ENCODE data around the gene HK1. TPM values are rescaled to one million over a fixed set of nuclear protein-coding genes. Genes with fewer than 3 reads are reported as not detected.

The HK1 gene
- total and polyA plus RNA-seq, 10 donors: 19.0 to 108 (median 63.4) TPM

DNA sequence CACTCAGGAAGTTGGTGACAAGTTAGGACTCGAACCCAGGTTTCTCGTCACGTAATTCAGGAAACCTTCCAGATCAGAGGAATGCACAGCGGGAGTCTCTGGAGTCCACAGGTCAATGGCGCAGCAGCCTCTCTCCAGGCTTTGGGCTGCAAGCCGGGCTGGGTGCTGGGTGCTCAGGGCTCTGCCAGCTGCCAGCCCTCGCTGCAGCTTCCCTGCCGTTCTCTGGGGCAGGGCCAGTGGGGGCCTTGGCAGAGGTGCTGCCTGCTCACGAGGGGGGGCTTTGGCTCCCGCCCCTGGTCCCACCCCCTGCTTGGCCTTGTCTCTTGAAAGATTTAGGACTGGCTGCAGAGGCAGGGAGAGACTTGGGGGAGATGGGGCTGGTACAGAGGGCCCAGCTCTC, 138.4 kb downstream of the HK1 start, which contains the start of gene TACR2:
Gene TACR2, minus strand, starts transcription at position 224 of the 400 bp plus-strand sequence. CDS start 595 bp downstream, outside the sequence.
- H3K9me3 ChIP-seq: no peaks in the 10 kb centered on the region
- peak; percentile 66 for DNase-seq
- intact Hi-C loops (cut with DNase I; ENCODE audit: low total_unique reads): no loop called here
- no peak within 1 kb of the TSS for H3K4me3 ChIP-seq
- WGBS, 5 donors: 76 to 87% (median 84%) methylated on average over 6 to 10 of the region's 10 CpGs
- no peak for TF ChIP-seq POLR2A (IDR thresholded peaks at IDR 0.05)
- TF ChIP-seq, protein P1, sequence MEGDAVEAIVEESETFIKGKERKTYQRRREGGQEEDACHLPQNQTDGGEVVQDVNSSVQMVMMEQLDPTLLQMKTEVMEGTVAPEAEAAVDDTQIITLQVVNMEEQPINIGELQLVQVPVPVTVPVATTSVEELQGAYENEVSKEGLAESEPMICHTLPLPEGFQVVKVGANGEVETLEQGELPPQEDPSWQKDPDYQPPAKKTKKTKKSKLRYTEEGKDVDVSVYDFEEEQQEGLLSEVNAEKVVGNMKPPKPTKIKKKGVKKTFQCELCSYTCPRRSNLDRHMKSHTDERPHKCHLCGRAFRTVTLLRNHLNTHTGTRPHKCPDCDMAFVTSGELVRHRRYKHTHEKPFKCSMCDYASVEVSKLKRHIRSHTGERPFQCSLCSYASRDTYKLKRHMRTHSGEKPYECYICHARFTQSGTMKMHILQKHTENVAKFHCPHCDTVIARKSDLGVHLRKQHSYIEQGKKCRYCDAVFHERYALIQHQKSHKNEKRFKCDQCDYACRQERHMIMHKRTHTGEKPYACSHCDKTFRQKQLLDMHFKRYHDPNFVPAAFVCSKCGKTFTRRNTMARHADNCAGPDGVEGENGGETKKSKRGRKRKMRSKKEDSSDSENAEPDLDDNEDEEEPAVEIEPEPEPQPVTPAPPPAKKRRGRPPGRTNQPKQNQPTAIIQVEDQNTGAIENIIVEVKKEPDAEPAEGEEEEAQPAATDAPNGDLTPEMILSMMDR (IDR thresholded peaks at IDR 0.05 in 8 of 11, conservative IDR thresholded peaks at IDR 0.05 in 3 of 11): no peak
- TF ChIP-seq POLR2AphosphoS5 (IDR thresholded peaks at IDR 0.05): no peak
- H3K27me3 ChIP-seq (replicated peaks in 1 of 7): no peaks in the 10 kb centered on the region
- no peaks in the 10 kb centered on the region for H3K36me3 ChIP-seq
- H3K4me1 ChIP-seq: peaks cover 0 to 7% (median 6%) of the 10 kb centered on the region in 6 donors
- H3K27ac ChIP-seq: no peak within 1 kb of the TSS

DNA sequence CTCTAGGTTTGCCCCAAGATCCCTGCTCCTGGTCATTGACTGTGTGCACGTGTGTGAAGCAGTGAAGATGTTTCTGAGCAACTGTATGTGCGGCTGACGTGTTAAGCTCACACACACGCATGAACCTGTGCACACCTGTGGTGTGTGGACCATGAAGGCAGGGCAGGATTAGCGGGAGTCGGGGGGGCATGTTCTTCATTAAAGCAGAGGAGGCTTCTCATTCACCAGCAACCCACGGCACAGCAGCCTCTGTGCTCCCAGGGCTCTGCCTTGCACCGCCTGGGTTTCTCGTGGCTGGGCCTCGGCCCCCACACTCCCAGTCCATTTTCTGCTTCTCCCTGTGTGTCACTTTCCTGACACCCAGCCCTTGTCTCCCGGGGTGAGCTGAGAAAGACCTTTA, 139.2 kb downstream of the HK1 start:
- H3K4me3 ChIP-seq: no peak overlapping the region
- no peaks in the 10 kb centered on the region for H3K9me3 ChIP-seq
- 84 to 92% (median 88%) methylated on average over 11 of the region's 11 CpGs for whole genome bisulfite sequencing, 5 donors
- H3K27ac ChIP-seq: no peak overlapping the region
- no peaks in the 10 kb centered on the region for H3K36me3 ChIP-seq
- DNase-seq: peak; percentile 43
- H3K27me3 ChIP-seq (replicated peaks in 1 of 7): no peaks in the 10 kb centered on the region
- intact Hi-C loops (cut with DNase I; ENCODE audit: low total_unique reads): no loop called here
- TF ChIP-seq POLR2A (IDR thresholded peaks at IDR 0.05) (no peak), POLR2AphosphoS5 (IDR thresholded peaks at IDR 0.05) (no peak)
- TF ChIP-seq, protein P1 (IDR thresholded peaks at IDR 0.05 in 8 of 11, conservative IDR thresholded peaks at IDR 0.05 in 3 of 11): no peak
- H3K4me1 ChIP-seq: peaks cover 0 to 7% (median 6%) of the 10 kb centered on the region in 6 donors

GRCh38 chr10:69418052-69418752, 139.9 kb downstream of the HK1 start:
- no peaks in the 10 kb centered on the region for H3K27me3 ChIP-seq (replicated peaks in 1 of 7)
- WGBS, 5 donors: 71 to 91% (median 83%) methylated on average over 7 to 8 of the region's 8 CpGs
- H3K4me1 ChIP-seq: peaks cover 0 to 4% (median 3%) of the 10 kb centered on the region in 6 donors
- intact Hi-C loops (cut with DNase I; ENCODE audit: low total_unique reads): no loop called here
- no peak overlapping the region for H3K4me3 ChIP-seq
- peak; percentile 56 for DNase-seq
- no peaks in the 10 kb centered on the region for H3K36me3 ChIP-seq
- H3K27ac ChIP-seq: no peak overlapping the region
- H3K9me3 ChIP-seq: no peaks in the 10 kb centered on the region
- TF ChIP-seq, protein P1 (IDR thresholded peaks at IDR 0.05 in 8 of 11, conservative IDR thresholded peaks at IDR 0.05 in 3 of 11): no peak
- no peak for TF ChIP-seq POLR2A (IDR thresholded peaks at IDR 0.05)
- no peak for TF ChIP-seq POLR2AphosphoS5 (IDR thresholded peaks at IDR 0.05)

- H3K4me3 ChIP-seq: no peak overlapping the region
- H3K4me1 ChIP-seq: peaks cover 0 to 7% (median 2%) of the 10 kb centered on the region in 6 donors
- intact Hi-C loops (cut with DNase I; ENCODE audit: low total_unique reads): no loop called here
- no peak overlapping the region for H3K27ac ChIP-seq
- H3K27me3 ChIP-seq (replicated peaks in 1 of 7): no peaks in the 10 kb centered on the region
- H3K36me3 ChIP-seq: no peaks in the 10 kb centered on the region
- no peaks in the 10 kb centered on the region for H3K9me3 ChIP-seq
- TF ChIP-seq POLR2AphosphoS5 (IDR thresholded peaks at IDR 0.05) (no peak), POLR2A (IDR thresholded peaks at IDR 0.05) (no peak)
- TF ChIP-seq, protein P1 (IDR thresholded peaks at IDR 0.05 in 8 of 11, conservative IDR thresholded peaks at IDR 0.05 in 3 of 11): no peak
- DNase-seq: peak; percentile 28
- WGBS, 5 donors: 89 to 94% (median 91%) methylated on average over 18 of the region's 18 CpGs
These were observed 140.9 kb downstream of the HK1 start for GRCh38 chr10:69419096-69419743.
